HCT116 (cell line): ENCODE results near the gene TSC1. TPM values are rescaled to one million over a fixed set of nuclear protein-coding genes. Genes with fewer than 3 reads are reported as not detected.

Source experiments
- ATAC-seq: fragments of 200-7000 bp; cut with Tn5 transposase; 2 replicates; pipeline ENCODE4 v1.9.1; 2020; ENCODE audit warnings: mild to moderate bottlenecking, moderate library complexity
- BruUV-seq: library from RNA; stranded (reverse); fragments of 400-500 nt; replicated peaks from 2 replicates; lab custom pipeline; 2021; lab: Mats Ljungman, UMichigan
- CTCF ChIA-PET: fragments of 300-600 bp; sonication (Branson Sonifier 250); formaldehyde crosslinking; loops from one replicate; lab custom pipeline; 2021; ENCODE audit warnings: antibody characterized with exemption; lab: Charles Lee
- POLR2A ChIA-PET: fragments of 300-600, 350-600 bp; sonication (Branson Sonifier 250); formaldehyde crosslinking; loops from one replicate; lab custom pipeline; 2021; ENCODE audit warnings: antibody characterized with exemption; lab: Charles Lee
- RAD21 ChIA-PET, 2 experiments: fragments of 300-600 bp; sonication (Branson Sonifier 250); formaldehyde crosslinking; loops; one replicate each; lab custom pipeline; 2023; ENCODE audit warnings: low total read pairs in 2 of 2; ENCODE audit not compliant: uncharacterized antibody in 2 of 2, unreplicated experiment in 2 of 2, low non-redundant PET in 1 of 2; lab: Charles Lee
- DNase-seq: peaks from one replicate; pipeline ENCODE4 v3.0.0-alpha.2; 2010; ENCODE audit warnings: low read depth, low spot score
- H2AFZ ChIP-seq: fragments of 200-600 bp; shearing (Covaris generic), sonication (generic); 2 replicates; pipeline ENCODE4 v1.6.1; 2017; ENCODE audit warnings: low read depth, mixed run types, mixed read lengths, antibody characterized with exemption, low read length; ENCODE audit not compliant: poor library complexity, severe bottlenecking
- H3K27ac ChIP-seq: 2 replicates; pipeline ENCODE4 v1.5.1; 2012; ENCODE audit warnings: low read depth, low read length
- H3K27me3 ChIP-seq: fragments of 200-600 bp; sonication (generic); 2 replicates; pipeline ENCODE4 v1.6.1; 2016; ENCODE audit warnings: mixed run types, low read length, mixed read lengths; ENCODE audit not compliant: insufficient read depth
- H3K36me3 ChIP-seq, 2 experiments: fragments of 200-500 bp in 1 of 2; fragments of 200-600 bp in 1 of 2; sonication (Bioruptor generic) in 1 of 2; sonication (generic) in 1 of 2; 2 replicates each; pipeline versions ENCODE4 v1.5.1 to v1.6.1; 2014 to 2016; ENCODE audit warnings: low read length in 2 of 2, inconsistent platforms in 1 of 2, mixed read lengths in 1 of 2, mixed run types in 1 of 2; ENCODE audit not compliant: insufficient read depth in 2 of 2, control insufficient read depth in 1 of 2
- H3K4me1 ChIP-seq, 2 experiments: fragments of 200-600 bp in 1 of 2; sonication (generic) in 1 of 2; 2 replicates each; pipeline versions ENCODE4 v1.5.1 to v1.6.1; 2012 to 2017; ENCODE audit warnings: low read length in 2 of 2, inconsistent platforms in 1 of 2, mild to moderate bottlenecking in 1 of 2, mixed read lengths in 1 of 2, mixed run types in 1 of 2, moderate library complexity in 1 of 2; ENCODE audit not compliant: insufficient read depth in 2 of 2, control insufficient read depth in 1 of 2
- H3K4me2 ChIP-seq: fragments of 200-600 bp; sonication (generic); 2 replicates; pipeline ENCODE4 v1.6.1; 2017; ENCODE audit warnings: mixed run types, low read length, mixed read lengths
- H3K4me3 ChIP-seq, 2 experiments: fragments of 200-600 bp in 1 of 2; sonication (generic) in 1 of 2; replicated peaks in 1 of 2; 2 replicates each; pipeline ENCODE4 v1.5.1; 2011 to 2016; ENCODE audit warnings: low read length in 2 of 2, control low read depth in 1 of 2, low read depth in 1 of 2, mild to moderate bottlenecking in 1 of 2, mixed read lengths in 1 of 2, mixed run types in 1 of 2
- H3K79me2 ChIP-seq: fragments of 200-600 bp; sonication (generic); 2 replicates; pipeline ENCODE4 v1.6.1; 2017; ENCODE audit warnings: mild to moderate bottlenecking, mixed run types, low read length, moderate library complexity, mixed read lengths; ENCODE audit not compliant: insufficient read depth
- H3K9ac ChIP-seq: fragments of 200-600 bp; sonication (generic); 2 replicates; pipeline ENCODE4 v1.6.1; 2016; ENCODE audit warnings: low read length, mixed read lengths
- H3K9me2 ChIP-seq: fragments of 200-600 bp; sonication (generic), shearing (Covaris generic); 2 replicates; pipeline ENCODE4 v1.6.1; 2017; ENCODE audit warnings: mixed run types, mild to moderate bottlenecking, moderate library complexity; ENCODE audit not compliant: insufficient read depth
- H3K9me3 ChIP-seq, 2 experiments: fragments of 200-500 bp in 1 of 2; fragments of 200-600 bp in 1 of 2; sonication (Bioruptor generic) in 1 of 2; sonication (generic) in 1 of 2; 2 replicates each; pipeline ENCODE4 v1.6.1; 2014 to 2017; ENCODE audit warnings: low read length in 2 of 2, mixed read lengths in 2 of 2, inconsistent platforms in 1 of 2, low read depth in 1 of 2, mild to moderate bottlenecking in 1 of 2, mixed run types in 1 of 2, moderate library complexity in 1 of 2; ENCODE audit not compliant: control insufficient read depth in 1 of 2, insufficient read depth in 1 of 2
- H4K20me1 ChIP-seq: fragments of 200-600 bp; sonication (generic), shearing (Covaris generic); 2 replicates; pipeline ENCODE4 v1.6.1; 2017; ENCODE audit warnings: mixed run types, mild to moderate bottlenecking, moderate library complexity; ENCODE audit not compliant: insufficient read depth
- ELF1 ChIP-seq: IDR thresholded peaks from 2 replicates; pipeline ENCODE4 v1.6.1; 2012; ENCODE audit warnings: low read depth, borderline replicate concordance
- EZH2 ChIP-seq: fragments of 200-600 bp; sonication (generic); IDR thresholded peaks from 2 replicates; pipeline ENCODE4 v1.6.1; 2017; ENCODE audit warnings: antibody characterized with exemption, mixed run types
- JUND ChIP-seq: IDR thresholded peaks from 2 replicates; pipeline ENCODE4 v1.6.1; 2012
- intact Hi-C: fragments of 100-400 bp; cut with micrococcal nuclease; formaldehyde crosslinking; loops from 2 replicates; pipeline ENCODE4 v1.10.0; 2022
- total RNA-seq: library from RNA; stranded (reverse); gene quantifications from one replicate; pipeline ENCODE4 v1.2.1, GENCODE V29; 2021; ENCODE audit not compliant: unreplicated experiment

TSC1 gene
- total RNA-seq, 1 experiment from 2014 or later = 34.5 TPM

DNA sequence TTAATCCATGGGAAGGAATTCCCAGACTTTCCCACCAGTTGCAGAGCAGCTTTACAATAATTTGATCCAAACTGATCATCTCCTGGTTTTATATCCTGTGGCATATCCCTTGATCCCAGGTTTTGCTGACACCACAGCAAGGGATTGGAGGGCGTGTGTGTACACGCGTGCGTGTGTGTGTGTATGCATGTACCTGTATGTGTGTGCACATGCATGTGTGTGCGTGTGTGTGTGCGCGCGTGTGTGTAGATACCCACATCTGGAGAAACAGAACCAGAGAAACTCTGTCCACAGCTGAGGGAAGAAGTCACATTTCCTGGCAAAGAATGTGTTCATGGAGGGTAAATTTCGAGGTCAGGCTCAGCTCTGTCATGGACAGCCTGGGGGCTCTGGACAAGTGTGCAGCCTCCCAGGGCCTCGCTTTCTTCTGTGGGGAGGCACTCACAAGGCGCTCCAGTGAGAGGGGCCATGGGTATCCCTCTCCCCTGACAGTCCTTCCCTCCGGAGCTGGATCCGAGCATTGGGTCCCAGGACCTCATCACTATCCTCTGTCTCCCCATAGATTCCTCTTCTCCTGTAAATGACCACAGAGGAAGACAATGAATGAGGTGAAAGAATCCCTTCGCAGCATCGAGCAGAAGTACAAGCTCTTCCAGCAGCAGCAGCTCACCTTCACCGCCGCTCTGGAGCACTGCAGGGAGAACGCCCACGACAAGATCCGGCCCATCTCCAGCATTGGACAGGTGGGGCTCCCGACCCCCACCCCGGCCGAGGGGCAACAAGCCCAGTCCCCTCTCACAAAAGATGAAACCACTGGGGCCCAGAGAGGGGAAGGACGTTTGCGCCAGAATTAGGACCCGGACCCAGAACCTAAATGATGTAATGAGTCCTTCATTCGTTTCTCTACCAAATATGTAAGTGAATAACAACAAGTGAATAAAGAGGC is 60.8 kb downstream of the TSC1 start:
- Histone ChIP-seq H3K79me2 (no peaks in the 10 kb centered on the region), H2AFZ (no peak overlapping the region), H3K4me1 (peaks cover 0 to 17% of the 10 kb centered on the region in 2 experiments; a peak in 1 of 4 replicates), H4K20me1 (no peaks in the 10 kb centered on the region), H3K4me2 (no peak overlapping the region), H3K9me2 (no peaks in the 10 kb centered on the region), H3K27ac (no peak overlapping the region), H3K9me3 (no peaks in the 10 kb centered on the region), H3K27me3 (no peaks in the 10 kb centered on the region), H3K9ac (no peak overlapping the region), H3K36me3 (no peaks in the 10 kb centered on the region), H3K4me3 (no peak overlapping the region)
- RAD21 ChIA-PET = no interaction called here
- ATAC-seq = no peak
- no peak for DNase-seq
- POLR2A ChIA-PET = no interaction called here
- intact Hi-C loops = no loop called here
- no peak for TF ChIP-seq JUND
- no peak for TF ChIP-seq EZH2
- CTCF ChIA-PET = no interaction called here
- no TSS peak for BruUV-seq

- H3K27me3 ChIP-seq = no peaks in the 10 kb centered on the region
- TF ChIP-seq ELF1 = no peak
- ChIA-PET RAD21 (interaction anchor here in 1 of 2 experiments (0.6 kb wide), 1 partner anchor 42 kb away, joined by 3 read pairs; no protein-coding TSS in a partner anchor), CTCF (no interaction called here), POLR2A (no interaction called here)
- no peak for DNase-seq
- ATAC-seq = no peak
- H3K9me3 ChIP-seq = no peaks in the 10 kb centered on the region
- no peaks in the 10 kb centered on the region for H4K20me1 ChIP-seq
- H3K4me1 ChIP-seq = peaks cover under 1 to 21% of the 10 kb centered on the region in 2 experiments; a peak in 2 of 4 replicates
- no peak overlapping the region for H2AFZ ChIP-seq
- no peak overlapping the region for H3K4me3 ChIP-seq
- no TSS peak for BruUV-seq
- no peak overlapping the region for H3K4me2 ChIP-seq
- H3K9me2 ChIP-seq = no peaks in the 10 kb centered on the region
- intact Hi-C loops = no loop called here
- H3K36me3 ChIP-seq = no peaks in the 10 kb centered on the region
- H3K79me2 ChIP-seq = no peaks in the 10 kb centered on the region
- no peak overlapping the region for H3K27ac ChIP-seq
- H3K9ac ChIP-seq = no peak overlapping the region
These were observed 61.8 kb downstream of the TSC1 start for GRCh38 chr9:132882616-132883015.
